ENCODE measurements around the gene SFTPD.

DNA sequence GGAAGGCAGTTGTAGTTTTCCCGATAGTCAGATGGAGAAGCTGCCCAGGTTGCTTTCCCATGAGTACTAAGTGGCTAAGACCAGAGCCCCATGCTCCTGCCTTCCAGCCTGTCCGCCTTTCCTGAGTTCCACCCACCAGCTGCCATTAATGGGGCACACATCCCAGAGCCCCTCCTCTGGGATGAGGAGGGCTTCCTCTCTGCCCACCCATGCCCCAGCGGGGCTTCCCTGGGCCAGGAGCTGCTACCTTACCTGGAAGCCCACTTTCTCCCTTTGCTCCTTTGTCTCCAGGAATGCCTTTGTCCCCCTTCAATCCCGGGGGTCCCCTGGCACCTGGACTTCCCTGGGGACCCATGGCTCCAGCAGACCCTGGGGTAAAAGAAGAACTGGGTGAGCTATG lies 7.8 kb downstream of the SFTPD start:
- TF ChIP-seq, protein P1, sequence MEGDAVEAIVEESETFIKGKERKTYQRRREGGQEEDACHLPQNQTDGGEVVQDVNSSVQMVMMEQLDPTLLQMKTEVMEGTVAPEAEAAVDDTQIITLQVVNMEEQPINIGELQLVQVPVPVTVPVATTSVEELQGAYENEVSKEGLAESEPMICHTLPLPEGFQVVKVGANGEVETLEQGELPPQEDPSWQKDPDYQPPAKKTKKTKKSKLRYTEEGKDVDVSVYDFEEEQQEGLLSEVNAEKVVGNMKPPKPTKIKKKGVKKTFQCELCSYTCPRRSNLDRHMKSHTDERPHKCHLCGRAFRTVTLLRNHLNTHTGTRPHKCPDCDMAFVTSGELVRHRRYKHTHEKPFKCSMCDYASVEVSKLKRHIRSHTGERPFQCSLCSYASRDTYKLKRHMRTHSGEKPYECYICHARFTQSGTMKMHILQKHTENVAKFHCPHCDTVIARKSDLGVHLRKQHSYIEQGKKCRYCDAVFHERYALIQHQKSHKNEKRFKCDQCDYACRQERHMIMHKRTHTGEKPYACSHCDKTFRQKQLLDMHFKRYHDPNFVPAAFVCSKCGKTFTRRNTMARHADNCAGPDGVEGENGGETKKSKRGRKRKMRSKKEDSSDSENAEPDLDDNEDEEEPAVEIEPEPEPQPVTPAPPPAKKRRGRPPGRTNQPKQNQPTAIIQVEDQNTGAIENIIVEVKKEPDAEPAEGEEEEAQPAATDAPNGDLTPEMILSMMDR (IDR thresholded peaks at IDR 0.05; ENCODE audit: low read depth, low read length), result no peak
- no peak for TF ChIP-seq EZH2phosphoT487 (IDR thresholded peaks at IDR 0.05; ENCODE audit: low read depth)
